ENCODE results near the gene NAT10.

- no peak for TF ChIP-seq EZH2phosphoT487 (IDR thresholded peaks at IDR 0.05; ENCODE audit: insufficient read depth, low read depth)
- no peak for TF ChIP-seq EZH2 (IDR thresholded peaks at IDR 0.05; ENCODE audit: insufficient read depth, poor library complexity, severe bottlenecking)
Measured at GRCh38 chr11:34185926-34186841, 80.8 kb downstream of the NAT10 start.
